ENCODE data around the gene PARVB.

PARVB gene

GRCh38 chr22:44159221-44159620, 135.1 kb downstream of the PARVB start:
- no peaks in the 10 kb centered on the region for H3K9me3 Mint-ChIP-seq
- peaks cover 6% of the 10 kb centered on the region for H3K36me3 Mint-ChIP-seq (ENCODE audit: insufficient read depth)
- H3K4me3 Mint-ChIP-seq: no peak overlapping the region
- DNase-seq (no peak), ATAC-seq (replicated peaks) (no peak)
- H3K27ac Mint-ChIP-seq: no peak overlapping the region
- H3K4me1 Mint-ChIP-seq (ENCODE audit: low read depth in 2 of 2): no peaks in the 10 kb centered on the region
- H3K27me3 Mint-ChIP-seq: no peaks in the 10 kb centered on the region

DNA sequence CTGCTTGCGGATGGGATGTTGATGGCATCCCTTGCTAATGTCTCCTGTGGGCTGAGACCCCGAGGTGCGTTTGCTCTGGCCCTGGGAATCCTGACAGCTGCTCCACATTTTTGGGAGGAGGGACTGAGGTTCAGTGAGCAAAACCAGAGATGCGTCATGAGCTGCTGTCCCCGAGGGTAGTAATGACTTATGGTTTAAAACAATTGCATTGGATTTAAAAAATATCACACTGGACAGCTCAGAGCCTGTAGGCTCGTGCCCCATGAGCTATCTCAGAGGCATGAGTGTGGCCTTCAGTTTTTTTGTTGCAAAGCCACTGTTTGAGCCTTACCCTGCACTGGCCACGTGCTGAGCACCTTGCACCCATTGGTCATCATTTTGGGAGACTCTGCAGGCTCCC, 135.7 kb downstream of the PARVB start:
- Mint-ChIP-seq H3K27ac (no peak overlapping the region), H3K4me1 (ENCODE audit: low read depth in 2 of 2) (no peaks in the 10 kb centered on the region), H3K4me3 (no peak overlapping the region), H3K36me3 (ENCODE audit: insufficient read depth) (peaks cover 6% of the 10 kb centered on the region), H3K27me3 (no peaks in the 10 kb centered on the region), H3K9me3 (no peaks in the 10 kb centered on the region)
- DNase-seq (no peak), ATAC-seq (replicated peaks) (no peak)

GRCh38 chr22:44160421-44160820, 136.3 kb downstream of the PARVB start:
- Mint-ChIP-seq H3K27ac (no peak overlapping the region), H3K9me3 (no peaks in the 10 kb centered on the region), H3K4me3 (no peak overlapping the region), H3K36me3 (ENCODE audit: insufficient read depth) (peaks cover 9% of the 10 kb centered on the region), H3K4me1 (ENCODE audit: low read depth in 2 of 2) (no peaks in the 10 kb centered on the region), H3K27me3 (no peaks in the 10 kb centered on the region)
- DNase-seq: no peak
- ATAC-seq (replicated peaks): no peak

- ATAC-seq (replicated peaks) (no peak), DNase-seq (no peak)
- H3K27me3 Mint-ChIP-seq: no peaks in the 10 kb centered on the region
- peaks cover 6% of the 10 kb centered on the region for H3K36me3 Mint-ChIP-seq (ENCODE audit: insufficient read depth)
- H3K4me3 Mint-ChIP-seq: no peak overlapping the region
- H3K9me3 Mint-ChIP-seq: no peaks in the 10 kb centered on the region
- no peaks in the 10 kb centered on the region for H3K4me1 Mint-ChIP-seq (ENCODE audit: low read depth in 2 of 2)
- H3K27ac Mint-ChIP-seq: no peak overlapping the region
These were observed 137.6 kb downstream of the PARVB start for GRCh38 chr22:44161673-44162072.

GRCh38 chr22:44162960-44163359, 138.9 kb downstream of the PARVB start:
- Mint-ChIP-seq H3K27me3 (no peaks in the 10 kb centered on the region), H3K4me3 (no peak overlapping the region), H3K4me1 (ENCODE audit: low read depth in 2 of 2) (no peaks in the 10 kb centered on the region), H3K36me3 (ENCODE audit: insufficient read depth) (peaks cover 6% of the 10 kb centered on the region), H3K9me3 (no peaks in the 10 kb centered on the region), H3K27ac (no peak overlapping the region)
- DNase-seq: no peak
- no peak for ATAC-seq (replicated peaks)

GRCh38 chr22:44163536-44163935, 139.4 kb downstream of the PARVB start:
- no peaks in the 10 kb centered on the region for H3K27me3 Mint-ChIP-seq
- DNase-seq: no peak
- ATAC-seq (replicated peaks): no peak
- H3K9me3 Mint-ChIP-seq: no peaks in the 10 kb centered on the region
- no peaks in the 10 kb centered on the region for H3K4me1 Mint-ChIP-seq (ENCODE audit: low read depth in 2 of 2)
- H3K36me3 Mint-ChIP-seq (ENCODE audit: insufficient read depth): peaks cover 6% of the 10 kb centered on the region
- H3K27ac Mint-ChIP-seq: no peak overlapping the region
- H3K4me3 Mint-ChIP-seq: no peak overlapping the region

DNA sequence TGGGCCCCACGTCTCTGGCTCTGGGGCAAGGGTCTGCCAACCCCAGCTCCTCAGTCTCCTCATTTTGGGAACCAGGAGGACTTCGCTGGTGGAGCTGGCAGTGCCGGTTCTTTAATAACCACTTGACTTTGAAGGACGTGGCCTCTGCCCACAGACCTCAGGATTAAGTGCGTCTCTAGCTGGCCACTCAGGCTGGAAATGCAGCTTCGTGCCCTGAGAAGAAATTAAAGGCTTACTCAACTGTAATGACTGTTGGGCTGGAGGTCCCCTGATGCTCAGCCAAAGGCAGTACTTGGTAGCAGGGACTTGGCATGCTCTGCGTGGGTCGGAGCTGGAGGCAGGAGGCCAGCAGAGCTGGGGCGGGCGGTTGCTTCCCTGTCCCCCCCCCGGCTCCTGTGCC, 139.9 kb downstream of the PARVB start:
- H3K36me3 Mint-ChIP-seq (ENCODE audit: insufficient read depth): peaks cover 6% of the 10 kb centered on the region
- H3K27ac Mint-ChIP-seq: no peak overlapping the region
- ATAC-seq (replicated peaks) (no peak), DNase-seq (no peak)
- no peaks in the 10 kb centered on the region for H3K9me3 Mint-ChIP-seq
- H3K4me1 Mint-ChIP-seq (ENCODE audit: low read depth in 2 of 2): no peaks in the 10 kb centered on the region
- H3K4me3 Mint-ChIP-seq: no peak overlapping the region
- H3K27me3 Mint-ChIP-seq: no peaks in the 10 kb centered on the region

GRCh38 chr22:44165286-44165874, 141.3 kb downstream of the PARVB start:
- no peaks in the 10 kb centered on the region for H3K4me1 Mint-ChIP-seq (ENCODE audit: low read depth in 2 of 2)
- H3K27me3 Mint-ChIP-seq: no peaks in the 10 kb centered on the region
- ATAC-seq (replicated peaks): no peak
- peaks cover 6% of the 10 kb centered on the region for H3K36me3 Mint-ChIP-seq (ENCODE audit: insufficient read depth)
- DNase-seq: no peak
- no peak overlapping the region for H3K4me3 Mint-ChIP-seq
- H3K27ac Mint-ChIP-seq: no peak overlapping the region
- no peaks in the 10 kb centered on the region for H3K9me3 Mint-ChIP-seq

DNA sequence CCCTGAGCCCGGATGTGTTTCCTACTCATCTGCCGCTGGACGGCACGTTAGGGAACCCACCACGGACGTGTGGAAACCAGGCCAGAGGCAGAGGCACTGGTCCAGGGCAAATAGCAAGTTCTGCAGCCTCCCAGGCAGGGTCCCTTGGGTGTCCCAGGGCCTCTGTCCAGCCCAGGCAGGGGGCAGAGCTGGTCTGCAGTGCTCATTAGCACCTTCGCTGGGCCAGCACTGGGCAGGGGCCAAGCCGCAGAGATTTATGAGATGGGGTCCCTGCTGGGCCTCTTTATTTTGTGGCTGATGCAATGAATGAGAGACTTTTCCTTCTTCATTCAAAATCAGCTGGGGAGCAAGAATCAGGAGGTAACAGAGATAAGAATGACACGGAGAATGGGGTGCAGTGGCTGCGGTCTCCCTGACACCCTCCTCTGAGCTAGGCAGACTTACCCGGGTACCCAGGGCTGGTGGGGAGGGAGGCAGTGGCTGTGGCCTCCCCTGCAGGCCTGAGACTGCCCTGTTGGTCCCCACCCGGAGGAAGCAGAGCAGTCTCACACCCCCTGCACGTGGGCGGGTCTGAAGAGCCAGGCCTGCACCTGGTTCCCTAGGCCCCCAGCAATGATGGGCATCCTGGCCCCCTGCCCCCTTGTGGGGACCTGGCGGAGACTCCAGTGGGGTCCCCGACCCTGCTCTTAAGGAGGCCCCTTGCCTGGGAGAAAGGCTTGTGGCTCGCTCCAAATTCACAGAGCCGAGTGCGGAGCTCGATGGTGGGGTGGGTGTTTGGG, 142.6 kb downstream of the PARVB start:
- no peaks in the 10 kb centered on the region for H3K4me1 Mint-ChIP-seq (ENCODE audit: low read depth in 2 of 2)
- DNase-seq (no peak), ATAC-seq (replicated peaks) (no peak)
- no peaks in the 10 kb centered on the region for H3K27me3 Mint-ChIP-seq
- H3K36me3 Mint-ChIP-seq (ENCODE audit: insufficient read depth): peaks cover 6% of the 10 kb centered on the region
- H3K4me3 Mint-ChIP-seq: no peak overlapping the region
- no peak overlapping the region for H3K27ac Mint-ChIP-seq
- no peaks in the 10 kb centered on the region for H3K9me3 Mint-ChIP-seq

- no peak overlapping the region for H3K4me3 Mint-ChIP-seq
- H3K36me3 Mint-ChIP-seq (ENCODE audit: insufficient read depth): peaks cover 3% of the 10 kb centered on the region
- H3K4me1 Mint-ChIP-seq (ENCODE audit: low read depth in 2 of 2): no peaks in the 10 kb centered on the region
- H3K27ac Mint-ChIP-seq: no peak overlapping the region
- no peaks in the 10 kb centered on the region for H3K27me3 Mint-ChIP-seq
- DNase-seq (no peak), ATAC-seq (replicated peaks) (no peak)
- H3K9me3 Mint-ChIP-seq: no peaks in the 10 kb centered on the region
These were observed 143.4 kb downstream of the PARVB start for GRCh38 chr22:44167501-44167900.

DNA sequence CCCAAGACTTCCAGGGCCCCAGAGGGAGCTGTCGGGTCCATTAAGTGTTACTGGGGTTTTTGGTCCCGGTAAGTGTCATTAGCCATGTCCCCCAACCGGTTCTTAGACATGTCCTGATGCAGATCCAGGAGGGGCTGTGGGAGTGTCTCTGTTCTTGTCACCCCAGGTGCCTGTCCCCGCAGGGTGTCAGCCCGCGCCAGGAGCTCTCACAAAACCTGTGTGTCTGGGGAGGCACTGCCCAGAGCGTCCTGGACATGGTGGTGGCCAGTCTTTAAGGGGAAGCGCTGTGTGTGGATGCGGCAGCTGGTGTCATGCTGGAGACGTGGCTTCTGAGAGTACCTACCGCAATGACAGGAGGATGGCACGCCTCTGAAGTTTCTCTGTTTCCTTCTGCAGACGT, 144.1 kb downstream of the PARVB start:
- no peak overlapping the region for H3K4me3 Mint-ChIP-seq
- H3K9me3 Mint-ChIP-seq: no peaks in the 10 kb centered on the region

GRCh38 chr22:44170470-44170869, 146.4 kb downstream of the PARVB start:
- no peaks in the 10 kb centered on the region for H3K36me3 Mint-ChIP-seq (ENCODE audit: insufficient read depth)
- ATAC-seq (replicated peaks): no peak
- peaks cover 0 to 5% of the 10 kb centered on the region in 2 donors for H3K27me3 Mint-ChIP-seq
- no peaks in the 10 kb centered on the region for H3K9me3 Mint-ChIP-seq
- H3K4me3 Mint-ChIP-seq: no peak overlapping the region
- H3K27ac Mint-ChIP-seq: no peak overlapping the region
- DNase-seq: no peak
- H3K4me1 Mint-ChIP-seq (ENCODE audit: low read depth in 2 of 2): peaks cover 0 to 4% of the 10 kb centered on the region in 2 donors

More for the DNA sequence above, 144.1 kb downstream of the PARVB start:
- Mint-ChIP-seq H3K36me3 (ENCODE audit: insufficient read depth) (peaks cover 3% of the 10 kb centered on the region), H3K27me3 (no peaks in the 10 kb centered on the region), H3K4me1 (ENCODE audit: low read depth in 2 of 2) (no peaks in the 10 kb centered on the region), H3K27ac (no peak overlapping the region)
- DNase-seq: no peak
- no peak for ATAC-seq (replicated peaks)

DNA sequence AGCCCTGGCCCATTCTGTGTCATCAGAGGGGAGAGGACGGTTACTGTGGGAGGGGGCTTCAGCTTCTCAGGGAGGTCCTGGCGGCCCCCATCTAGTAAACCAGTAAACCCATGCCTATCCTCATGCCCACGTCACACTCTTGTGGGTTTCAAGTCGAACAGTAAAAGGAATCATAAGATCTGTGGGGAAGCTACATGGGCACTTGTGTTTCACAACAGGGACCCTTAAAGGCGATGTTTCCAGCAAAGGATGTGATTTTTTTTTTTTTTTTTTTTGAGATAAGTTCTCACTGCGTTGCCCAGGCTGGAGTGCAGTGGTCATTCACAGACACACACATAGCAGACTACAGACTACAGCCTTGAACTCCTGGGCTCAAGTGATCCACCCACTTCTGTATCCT, 147.5 kb downstream of the PARVB start:
- no peak for ATAC-seq (replicated peaks)
- Mint-ChIP-seq H3K27me3 (peaks cover 0 to 5% of the 10 kb centered on the region in 2 donors), H3K36me3 (ENCODE audit: insufficient read depth) (no peaks in the 10 kb centered on the region), H3K4me3 (no peak overlapping the region), H3K27ac (no peak overlapping the region), H3K9me3 (no peaks in the 10 kb centered on the region), H3K4me1 (ENCODE audit: low read depth in 2 of 2) (peaks cover 0 to 4% of the 10 kb centered on the region in 2 donors)
- no peak for DNase-seq

- no peaks in the 10 kb centered on the region for H3K36me3 Mint-ChIP-seq (ENCODE audit: insufficient read depth)
- no peak overlapping the region for H3K27ac Mint-ChIP-seq
- no peak overlapping the region for H3K4me3 Mint-ChIP-seq
- peaks cover 0 to 5% of the 10 kb centered on the region in 2 donors for H3K27me3 Mint-ChIP-seq
- no peaks in the 10 kb centered on the region for H3K9me3 Mint-ChIP-seq
- H3K4me1 Mint-ChIP-seq (ENCODE audit: low read depth in 2 of 2): peaks cover 0 to 4% of the 10 kb centered on the region in 2 donors
- no peak for DNase-seq
- peak; percentile 47 for ATAC-seq (replicated peaks)
These were observed 148.4 kb downstream of the PARVB start for GRCh38 chr22:44172370-44173108.

Measured in effector memory CD8-positive, alpha-beta T cell (primary cell).